ENCODE measurements around the gene CUBN. TPM values are rescaled to one million over a fixed set of nuclear protein-coding genes. Genes with fewer than 3 reads are reported as not detected.
A peak's percentile ranks its signal among the peaks of the same experiment; 100 is the strongest.

The CUBN gene
- total RNA-seq, 2 experiments from 2014 or later: 7.9 to 9.2 TPM

DNA sequence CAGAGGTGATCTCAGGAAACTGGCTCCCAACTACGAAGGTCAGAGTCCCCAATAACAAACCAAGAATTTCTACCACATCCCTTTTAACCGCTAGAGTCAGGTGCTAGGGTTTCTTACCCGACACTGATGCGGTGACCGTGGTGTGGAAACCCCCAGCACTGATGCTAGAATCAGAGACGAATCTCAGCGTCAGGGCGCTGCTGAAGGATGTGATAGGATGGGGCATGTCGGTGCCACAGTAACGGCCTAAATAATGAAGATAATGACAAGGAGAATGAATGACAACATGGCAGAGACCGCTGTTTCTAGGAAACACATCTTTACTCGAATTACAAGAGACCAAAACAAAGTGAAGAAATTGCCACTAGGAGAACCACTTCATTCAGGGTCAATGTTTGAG lies 181.2 kb downstream of the CUBN start:
- Histone ChIP-seq H3K4me3 (ENCODE audit: low read length) (no peak overlapping the region), H3K4me1 (ENCODE audit: insufficient read depth, low read length) (peaks cover 6% of the 10 kb centered on the region), H3K27me3 (ENCODE audit: control insufficient read depth in 1 of 2, insufficient read depth in 2 of 2, low read length in 2 of 2) (no peaks in the 10 kb centered on the region), H3K9me3 (ENCODE audit: control insufficient read depth in 1 of 2, insufficient read depth in 1 of 2, low read length in 2 of 2) (no peaks in the 10 kb centered on the region), H3K27ac (ENCODE audit: low read depth in 1 of 2, low read length in 2 of 2) (no peak overlapping the region), H3K36me3 (ENCODE audit: insufficient read depth, low read length) (no peaks in the 10 kb centered on the region)
- intact Hi-C loops (cut with DNase I, micrococcal nuclease): loop anchor here (5.0 to 10.0 kb wide), 2 partner anchors 64 to 94 kb away; no protein-coding TSS in a partner anchor
- ChIA-PET CTCF (interaction anchor here (1.0 kb wide), 1 partner anchor 20 kb away, joined by 4 read pairs; no protein-coding TSS in a partner anchor), POLR2A (no interaction called here)
- no peak for TF ChIP-seq CTCF (IDR thresholded peaks at IDR 0.05)
- ATAC-seq (ENCODE audit: poor library complexity): peak; percentile 65
- Mint-ChIP-seq H3K4me3 (no peak overlapping the region), H3K36me3 (ENCODE audit: low read depth) (peaks cover 22% of the 10 kb centered on the region), H3K27me3 (no peaks in the 10 kb centered on the region), H3K4me1 (ENCODE audit: low read depth) (peaks cover 50% of the 10 kb centered on the region), H3K9me3 (no peaks in the 10 kb centered on the region), H3K27ac (peak overlapping the region; percentile 16)
- peak in 7 of 14 experiments; percentile 10 to 82 (median 47) for DNase-seq

DNA sequence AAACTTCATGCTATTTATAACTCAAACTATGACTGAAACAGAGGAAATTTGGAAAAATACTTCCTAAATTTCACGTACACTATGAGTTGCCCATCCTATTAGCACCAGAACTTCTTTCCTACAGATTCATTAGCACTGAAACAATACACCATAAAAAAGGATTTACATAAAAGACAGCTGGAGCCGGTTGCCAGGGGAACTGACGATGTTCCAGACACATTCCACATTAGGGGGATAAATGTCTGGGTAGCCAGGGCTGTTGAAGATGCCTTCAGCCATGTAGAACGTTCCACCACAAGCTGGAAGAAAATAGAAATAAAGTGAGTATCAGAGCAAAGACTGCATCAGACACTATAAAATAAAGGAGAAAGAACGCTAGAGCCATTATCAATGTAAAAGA lies 182.5 kb downstream of the CUBN start:
- Histone ChIP-seq H3K27me3 (ENCODE audit: control insufficient read depth in 1 of 2, insufficient read depth in 2 of 2, low read length in 2 of 2) (no peaks in the 10 kb centered on the region), H3K4me3 (ENCODE audit: low read length) (no peak overlapping the region), H3K36me3 (ENCODE audit: insufficient read depth, low read length) (no peaks in the 10 kb centered on the region), H3K27ac (ENCODE audit: low read depth in 1 of 2, low read length in 2 of 2) (no peak overlapping the region), H3K9me3 (ENCODE audit: control insufficient read depth in 1 of 2, insufficient read depth in 1 of 2, low read length in 2 of 2) (no peaks in the 10 kb centered on the region), H3K4me1 (ENCODE audit: insufficient read depth, low read length) (peaks cover 2% of the 10 kb centered on the region)
- POLR2A ChIA-PET: no interaction called here
- ATAC-seq (ENCODE audit: poor library complexity) (no peak), DNase-seq (no peak)
- no peak for TF ChIP-seq CTCF (IDR thresholded peaks at IDR 0.05)
- H3K4me3 Mint-ChIP-seq: no peak overlapping the region
- CTCF ChIA-PET: no interaction called here
- intact Hi-C loops (cut with DNase I, micrococcal nuclease): loop anchor here (5.0 to 10.0 kb wide), 2 partner anchors 65 to 92 kb away; no protein-coding TSS in a partner anchor
- H3K9me3 Mint-ChIP-seq: no peaks in the 10 kb centered on the region
- peaks cover 9% of the 10 kb centered on the region for H3K36me3 Mint-ChIP-seq (ENCODE audit: low read depth)
- no peaks in the 10 kb centered on the region for H3K27me3 Mint-ChIP-seq
- H3K27ac Mint-ChIP-seq: no peak overlapping the region
- peaks cover 38% of the 10 kb centered on the region for H3K4me1 Mint-ChIP-seq (ENCODE audit: low read depth)

DNA sequence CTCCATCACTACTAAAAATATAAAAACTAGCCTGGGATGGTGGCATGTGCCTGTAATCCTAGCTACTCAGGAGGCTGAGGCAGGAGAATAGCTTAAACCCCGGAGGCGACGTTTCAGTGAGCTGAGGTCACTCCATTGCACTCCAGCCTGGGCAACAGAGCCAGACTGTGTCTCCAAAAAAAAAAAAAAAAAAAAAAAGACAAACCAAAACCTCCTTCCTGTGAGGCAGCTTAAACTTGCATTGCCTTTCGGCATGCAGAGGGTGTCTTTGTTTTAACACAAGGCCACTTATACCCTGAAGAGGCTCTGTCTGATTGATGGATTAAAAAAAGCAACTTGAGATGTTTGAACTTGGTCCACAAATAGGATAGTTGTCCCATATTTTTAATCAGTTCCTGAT lies 184.0 kb downstream of the CUBN start:
- Histone ChIP-seq H3K36me3 (ENCODE audit: insufficient read depth, low read length) (no peaks in the 10 kb centered on the region), H3K4me3 (ENCODE audit: low read length) (no peak overlapping the region), H3K4me1 (ENCODE audit: insufficient read depth, low read length) (peaks cover 2% of the 10 kb centered on the region), H3K27ac (ENCODE audit: low read depth in 1 of 2, low read length in 2 of 2) (no peak overlapping the region), H3K9me3 (ENCODE audit: control insufficient read depth in 1 of 2, insufficient read depth in 1 of 2, low read length in 2 of 2) (no peaks in the 10 kb centered on the region), H3K27me3 (ENCODE audit: control insufficient read depth in 1 of 2, insufficient read depth in 2 of 2, low read length in 2 of 2) (no peaks in the 10 kb centered on the region)
- no peak for TF ChIP-seq CTCF (IDR thresholded peaks at IDR 0.05)
- CTCF ChIA-PET: interaction anchor here (0.7 to 1.3 kb wide), 2 partner anchors 103 to 285 kb away, joined by 3 read pairs; no protein-coding TSS in a partner anchor
- no peak for DNase-seq
- peaks cover 6% of the 10 kb centered on the region for H3K36me3 Mint-ChIP-seq (ENCODE audit: low read depth)
- H3K27me3 Mint-ChIP-seq: no peaks in the 10 kb centered on the region
- ATAC-seq (ENCODE audit: poor library complexity): no peak
- no peak overlapping the region for H3K4me3 Mint-ChIP-seq
- POLR2A ChIA-PET: no interaction called here
- H3K4me1 Mint-ChIP-seq (ENCODE audit: low read depth): peaks cover 28% of the 10 kb centered on the region
- intact Hi-C loops (cut with DNase I, micrococcal nuclease): loop anchor here (5.0 to 10.0 kb wide), 2 partner anchors 67 to 91 kb away; no protein-coding TSS in a partner anchor
- no peaks in the 10 kb centered on the region for H3K9me3 Mint-ChIP-seq
- H3K27ac Mint-ChIP-seq: no peak overlapping the region

Data from CD4-positive, alpha-beta T cell (primary cell).